ENCODE measurements around the gene ACSS1.

The ACSS1 gene

DNA sequence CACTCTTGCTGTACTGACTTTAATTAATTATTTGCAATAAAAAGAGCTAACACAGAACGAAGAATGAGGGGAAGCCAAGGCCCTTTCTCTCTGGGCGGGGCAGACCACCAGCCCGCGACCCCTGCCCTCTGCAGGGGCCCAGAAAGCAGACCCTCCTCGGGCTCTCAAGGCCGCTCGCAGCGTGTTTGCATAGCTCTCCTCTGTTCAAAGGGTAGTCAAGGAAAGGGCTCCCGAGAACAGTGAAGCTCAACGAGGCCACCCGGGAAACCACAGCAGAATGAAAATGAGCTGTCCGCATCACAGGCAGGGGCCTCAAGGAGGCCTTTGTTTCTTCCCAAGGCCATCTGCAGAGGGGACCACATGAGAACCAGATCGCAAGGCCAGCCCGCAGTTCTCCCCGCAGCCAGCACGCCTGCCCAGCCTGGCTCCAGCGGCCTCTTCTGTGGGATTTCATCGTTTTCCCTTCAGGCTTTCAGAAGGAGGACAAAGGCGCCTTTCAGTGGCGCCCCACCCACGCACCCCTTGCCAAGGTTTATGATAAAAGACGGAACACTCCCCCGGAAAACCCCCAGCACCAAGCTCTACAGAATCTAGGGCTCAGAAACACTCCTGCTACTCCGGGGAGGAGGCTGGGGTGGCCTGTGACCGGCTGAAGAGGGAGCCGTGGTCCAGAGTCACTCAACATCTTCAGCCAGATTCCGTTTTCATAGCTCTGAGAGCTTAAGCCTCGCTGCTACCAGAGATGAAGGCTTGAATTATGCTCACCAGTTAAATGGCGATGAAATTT, 25.3 kb downstream of the ACSS1 start:
- H3K4me3 ChIP-seq (ENCODE audit: low read depth in 1 of 5, low read length in 5 of 5) = peak overlapping the region in 3 of 5 donors; percentile 5 to 22 (median 22)
- peaks cover 0 to 16% (median 0%) of the 10 kb centered on the region in 5 donors for H3K36me3 ChIP-seq (ENCODE audit: control insufficient read depth in 5 of 5, insufficient read depth in 5 of 5, low read length in 5 of 5)
- peak overlapping the region in 2 of 5 donors; percentile 0 to 35 for H3K9ac ChIP-seq (ENCODE audit: low read length in 5 of 5)
- H3K27ac ChIP-seq (ENCODE audit: low read depth, low read length) = peak overlapping the region; percentile 41
- peaks cover 7 to 45% (median 44%) of the 10 kb centered on the region in 5 donors for H3K4me1 ChIP-seq (ENCODE audit: control insufficient read depth in 5 of 5, insufficient read depth in 5 of 5, low read length in 5 of 5)
- no peaks in the 10 kb centered on the region for H3K9me3 ChIP-seq (ENCODE audit: control insufficient read depth in 5 of 5, low read length in 5 of 5)
- H3K27me3 ChIP-seq (ENCODE audit: control insufficient read depth in 5 of 5, insufficient read depth in 4 of 5, low read length in 5 of 5) = no peaks in the 10 kb centered on the region

DNA sequence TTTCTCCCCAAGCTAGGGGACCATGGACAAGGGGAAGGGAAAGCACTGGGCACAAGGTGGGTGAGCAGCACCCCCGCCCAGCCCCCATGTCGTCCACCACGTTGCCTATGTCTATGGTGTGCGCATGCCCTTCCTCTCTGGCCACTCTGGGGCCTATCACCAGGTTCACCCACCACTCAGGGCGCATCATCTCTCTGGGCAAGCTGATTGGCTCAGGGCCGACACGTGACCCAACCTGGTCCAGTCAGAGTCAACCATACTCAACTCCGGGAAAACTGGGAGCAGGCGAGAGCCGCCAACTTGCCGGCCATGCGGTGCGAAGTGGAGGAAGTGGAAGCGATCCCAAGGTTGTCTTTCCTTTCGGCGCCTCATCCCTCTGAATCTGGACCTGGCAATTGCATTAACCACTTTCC, 25.9 kb downstream of the ACSS1 start:
- H3K4me3 ChIP-seq (ENCODE audit: low read depth in 1 of 5, low read length in 5 of 5) = peak overlapping the region in 1 of 5 donors; percentile 22
- no peaks in the 10 kb centered on the region for H3K27me3 ChIP-seq (ENCODE audit: control insufficient read depth in 5 of 5, insufficient read depth in 4 of 5, low read length in 5 of 5)
- no peaks in the 10 kb centered on the region for H3K9me3 ChIP-seq (ENCODE audit: control insufficient read depth in 5 of 5, low read length in 5 of 5)
- H3K4me1 ChIP-seq (ENCODE audit: control insufficient read depth in 5 of 5, insufficient read depth in 5 of 5, low read length in 5 of 5) = peaks cover 7 to 41% (median 38%) of the 10 kb centered on the region in 5 donors
- peaks cover 0 to 16% (median 0%) of the 10 kb centered on the region in 5 donors for H3K36me3 ChIP-seq (ENCODE audit: control insufficient read depth in 5 of 5, insufficient read depth in 5 of 5, low read length in 5 of 5)
- H3K27ac ChIP-seq (ENCODE audit: low read depth, low read length) = no peak overlapping the region
- H3K9ac ChIP-seq (ENCODE audit: low read length in 5 of 5) = peak overlapping the region in 1 of 5 donors; percentile 35

DNA sequence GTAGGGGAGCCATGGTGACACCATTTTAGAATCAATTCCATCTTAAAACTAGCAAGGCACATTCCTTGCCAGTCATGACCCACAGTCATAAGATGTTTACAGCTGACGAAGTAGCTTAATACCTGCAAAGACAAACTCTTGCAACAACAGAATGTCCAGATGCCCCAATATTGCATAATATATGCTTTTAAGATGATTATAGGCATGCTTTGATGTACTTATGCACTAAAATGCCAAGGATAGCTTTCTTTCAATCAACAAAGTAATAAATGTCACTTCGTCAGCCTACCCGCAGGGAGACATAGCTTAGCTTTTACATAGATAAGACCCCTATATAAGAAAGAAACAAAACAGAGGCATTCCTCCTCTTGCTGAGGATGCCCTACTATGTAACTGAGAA, 26.7 kb downstream of the ACSS1 start:
- H3K36me3 ChIP-seq (ENCODE audit: control insufficient read depth in 5 of 5, insufficient read depth in 5 of 5, low read length in 5 of 5) = peaks cover 0 to 17% (median 0%) of the 10 kb centered on the region in 5 donors
- no peak overlapping the region for H3K27ac ChIP-seq (ENCODE audit: low read depth, low read length)
- no peaks in the 10 kb centered on the region for H3K27me3 ChIP-seq (ENCODE audit: control insufficient read depth in 5 of 5, insufficient read depth in 4 of 5, low read length in 5 of 5)
- H3K4me1 ChIP-seq (ENCODE audit: control insufficient read depth in 5 of 5, insufficient read depth in 5 of 5, low read length in 5 of 5) = peaks cover 7 to 33% (median 29%) of the 10 kb centered on the region in 5 donors
- H3K9ac ChIP-seq (ENCODE audit: low read length in 5 of 5) = no peak overlapping the region
- H3K4me3 ChIP-seq (ENCODE audit: low read depth in 1 of 5, low read length in 5 of 5) = no peak overlapping the region
- no peaks in the 10 kb centered on the region for H3K9me3 ChIP-seq (ENCODE audit: control insufficient read depth in 5 of 5, low read length in 5 of 5)

DNA sequence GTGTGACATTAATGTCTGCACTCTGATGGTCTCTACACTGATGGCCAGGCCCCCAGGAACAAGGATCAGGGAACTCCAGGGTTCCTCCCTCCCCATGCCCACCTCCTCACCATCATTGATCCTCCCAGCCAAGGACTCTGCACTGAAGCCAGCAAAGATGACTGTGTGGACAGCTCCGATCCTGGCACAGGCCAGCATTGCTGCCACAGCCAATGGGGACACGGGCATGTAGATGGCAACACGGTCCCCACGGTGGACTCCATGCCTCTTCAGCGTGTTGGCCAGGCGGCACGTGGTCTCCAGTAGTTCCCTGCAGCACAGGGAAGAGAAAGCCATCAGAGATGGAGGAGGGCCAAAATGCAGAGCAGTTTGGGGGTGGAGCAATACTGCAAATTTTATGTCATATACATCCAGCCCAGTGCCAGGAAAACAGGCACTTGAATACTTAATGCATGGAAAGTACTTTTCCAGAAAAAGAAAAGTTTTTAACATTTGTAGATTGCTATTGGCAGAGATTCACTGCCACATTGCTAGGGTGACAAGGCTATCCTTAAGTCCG, 27.2 kb downstream of the ACSS1 start:
- Histone ChIP-seq H3K9ac (ENCODE audit: low read length in 5 of 5) (no peak overlapping the region), H3K4me1 (ENCODE audit: control insufficient read depth in 5 of 5, insufficient read depth in 5 of 5, low read length in 5 of 5) (peaks cover 7 to 28% (median 26%) of the 10 kb centered on the region in 5 donors), H3K4me3 (ENCODE audit: low read depth in 1 of 5, low read length in 5 of 5) (no peak overlapping the region), H3K27ac (ENCODE audit: low read depth, low read length) (no peak overlapping the region), H3K27me3 (ENCODE audit: control insufficient read depth in 5 of 5, insufficient read depth in 4 of 5, low read length in 5 of 5) (no peaks in the 10 kb centered on the region), H3K36me3 (ENCODE audit: control insufficient read depth in 5 of 5, insufficient read depth in 5 of 5, low read length in 5 of 5) (peaks cover 0 to 22% (median 0%) of the 10 kb centered on the region in 5 donors), H3K9me3 (ENCODE audit: control insufficient read depth in 5 of 5, low read length in 5 of 5) (no peaks in the 10 kb centered on the region)

DNA sequence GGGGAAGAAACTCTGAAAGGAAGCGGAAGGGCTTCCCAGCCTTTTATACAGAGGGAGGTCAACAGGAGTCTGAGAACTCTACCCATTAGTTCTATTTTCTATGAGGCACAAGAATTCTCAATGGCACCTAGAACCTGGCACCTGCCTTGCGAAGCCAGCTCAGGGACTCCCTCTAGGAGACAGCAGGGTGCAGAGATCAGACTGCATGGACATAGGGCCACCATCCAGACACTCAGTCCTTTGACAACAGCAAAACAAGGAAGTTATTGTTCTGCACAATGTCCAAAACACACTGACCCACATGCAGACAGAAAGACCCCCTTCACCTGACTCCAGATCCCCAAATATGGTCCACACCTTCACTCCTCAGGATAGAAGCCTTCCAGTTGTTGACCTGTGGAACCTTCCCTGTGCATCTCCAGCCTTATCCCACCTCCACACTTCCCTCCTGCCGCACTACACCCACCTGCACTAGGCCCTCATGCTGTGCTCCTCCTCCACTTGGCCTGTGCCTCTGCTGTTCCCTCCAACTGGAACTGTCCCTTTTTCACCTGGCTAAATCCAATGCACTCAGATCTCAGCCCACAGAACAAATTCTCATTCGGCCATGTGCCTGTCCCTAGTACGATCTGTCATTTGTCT, 27.8 kb downstream of the ACSS1 start:
- no peaks in the 10 kb centered on the region for H3K9me3 ChIP-seq (ENCODE audit: control insufficient read depth in 5 of 5, low read length in 5 of 5)
- peaks cover 7 to 27% (median 24%) of the 10 kb centered on the region in 5 donors for H3K4me1 ChIP-seq (ENCODE audit: control insufficient read depth in 5 of 5, insufficient read depth in 5 of 5, low read length in 5 of 5)
- H3K27me3 ChIP-seq (ENCODE audit: control insufficient read depth in 5 of 5, insufficient read depth in 4 of 5, low read length in 5 of 5) = no peaks in the 10 kb centered on the region
- no peak overlapping the region for H3K9ac ChIP-seq (ENCODE audit: low read length in 5 of 5)
- peaks cover 0 to 23% (median 0%) of the 10 kb centered on the region in 5 donors for H3K36me3 ChIP-seq (ENCODE audit: control insufficient read depth in 5 of 5, insufficient read depth in 5 of 5, low read length in 5 of 5)
- no peak overlapping the region for H3K27ac ChIP-seq (ENCODE audit: low read depth, low read length)
- H3K4me3 ChIP-seq (ENCODE audit: low read depth in 1 of 5, low read length in 5 of 5) = no peak overlapping the region

DNA sequence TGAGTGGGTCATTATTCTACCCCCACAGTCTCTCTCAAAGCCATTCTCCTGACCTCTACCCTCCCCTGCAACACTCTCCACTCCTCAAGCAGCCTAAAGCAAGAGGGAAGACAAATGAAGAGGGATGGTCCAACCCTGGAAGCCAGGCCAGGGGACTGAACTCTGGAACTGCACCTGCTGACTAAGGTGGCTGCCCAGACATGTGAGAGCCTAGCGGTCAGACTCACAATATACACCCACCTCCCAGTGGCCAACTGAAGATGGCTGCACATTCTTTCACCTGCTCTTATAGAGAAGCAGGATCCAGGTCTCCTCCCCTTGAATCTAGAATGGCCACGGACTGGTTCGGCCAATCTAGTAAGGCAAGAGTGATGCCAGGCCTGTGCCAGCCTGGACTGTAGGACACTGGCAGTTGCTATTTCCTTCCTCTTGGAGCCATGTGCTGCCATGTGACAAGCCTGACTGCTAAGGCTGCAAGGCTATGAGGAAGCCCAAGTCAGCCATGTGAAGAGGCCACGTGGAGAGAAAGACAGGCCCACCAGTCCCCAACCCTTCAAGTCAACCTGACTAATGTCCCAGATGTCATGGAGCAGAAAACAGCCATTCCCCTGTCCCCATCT, 31.8 kb downstream of the ACSS1 start:
- H3K9ac ChIP-seq (ENCODE audit: low read length in 5 of 5) = no peak overlapping the region
- H3K9me3 ChIP-seq (ENCODE audit: control insufficient read depth in 5 of 5, low read length in 5 of 5) = no peaks in the 10 kb centered on the region
- H3K4me1 ChIP-seq (ENCODE audit: control insufficient read depth in 5 of 5, insufficient read depth in 5 of 5, low read length in 5 of 5) = peaks cover 0 to 5% (median 0%) of the 10 kb centered on the region in 5 donors
- H3K27ac ChIP-seq (ENCODE audit: low read depth, low read length) = no peak overlapping the region
- H3K36me3 ChIP-seq (ENCODE audit: control insufficient read depth in 5 of 5, insufficient read depth in 5 of 5, low read length in 5 of 5) = peaks cover 0 to 38% (median 9%) of the 10 kb centered on the region in 5 donors
- H3K27me3 ChIP-seq (ENCODE audit: control insufficient read depth in 5 of 5, insufficient read depth in 4 of 5, low read length in 5 of 5) = no peaks in the 10 kb centered on the region
- H3K4me3 ChIP-seq (ENCODE audit: low read depth in 1 of 5, low read length in 5 of 5) = no peak overlapping the region

DNA sequence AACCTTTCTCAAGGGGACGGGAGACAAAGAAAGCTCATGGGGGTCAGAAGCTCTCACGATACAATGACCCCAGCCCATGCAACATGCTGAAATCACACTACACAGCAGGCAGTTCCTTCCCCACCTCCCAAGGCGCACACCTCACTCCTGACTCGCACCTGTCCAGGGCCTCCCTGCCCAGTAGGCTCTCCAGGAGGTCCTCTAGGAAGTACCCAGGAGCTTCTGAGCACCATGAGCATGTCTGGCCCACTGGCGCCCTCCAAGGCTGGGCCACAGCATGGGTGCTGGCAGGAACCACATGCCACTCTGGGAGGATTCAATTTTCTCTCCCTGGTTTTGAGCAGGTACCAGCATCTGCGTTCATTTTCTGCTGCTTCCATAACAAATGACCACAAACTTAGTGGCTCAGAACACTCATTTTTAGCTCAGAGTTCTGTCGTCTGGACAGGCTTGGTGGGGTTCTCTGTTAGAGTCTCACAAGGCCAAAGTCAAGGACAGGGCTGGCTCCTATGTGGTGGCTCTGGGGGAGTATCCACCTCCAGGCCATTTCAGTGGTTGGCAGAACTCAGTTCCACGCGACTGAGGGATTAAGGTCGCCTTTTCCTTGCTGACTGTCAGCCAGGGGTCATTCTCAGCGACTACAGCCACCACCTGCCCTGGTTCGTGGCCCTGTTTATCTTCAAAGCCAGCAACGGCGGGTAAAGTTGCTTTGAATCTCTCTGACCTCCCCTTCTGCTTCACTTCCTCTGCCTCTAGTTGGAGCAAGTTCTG, 32.7 kb downstream of the ACSS1 start:
- Histone ChIP-seq H3K9ac (ENCODE audit: low read length in 5 of 5) (no peak overlapping the region), H3K4me1 (ENCODE audit: control insufficient read depth in 5 of 5, insufficient read depth in 5 of 5, low read length in 5 of 5) (peaks cover 0 to 5% (median 0%) of the 10 kb centered on the region in 5 donors), H3K9me3 (ENCODE audit: control insufficient read depth in 5 of 5, low read length in 5 of 5) (no peaks in the 10 kb centered on the region), H3K27ac (ENCODE audit: low read depth, low read length) (no peak overlapping the region), H3K27me3 (ENCODE audit: control insufficient read depth in 5 of 5, insufficient read depth in 4 of 5, low read length in 5 of 5) (no peaks in the 10 kb centered on the region), H3K4me3 (ENCODE audit: low read depth in 1 of 5, low read length in 5 of 5) (no peak overlapping the region), H3K36me3 (ENCODE audit: control insufficient read depth in 5 of 5, insufficient read depth in 5 of 5, low read length in 5 of 5) (peaks cover 0 to 39% (median 16%) of the 10 kb centered on the region in 5 donors)

DNA sequence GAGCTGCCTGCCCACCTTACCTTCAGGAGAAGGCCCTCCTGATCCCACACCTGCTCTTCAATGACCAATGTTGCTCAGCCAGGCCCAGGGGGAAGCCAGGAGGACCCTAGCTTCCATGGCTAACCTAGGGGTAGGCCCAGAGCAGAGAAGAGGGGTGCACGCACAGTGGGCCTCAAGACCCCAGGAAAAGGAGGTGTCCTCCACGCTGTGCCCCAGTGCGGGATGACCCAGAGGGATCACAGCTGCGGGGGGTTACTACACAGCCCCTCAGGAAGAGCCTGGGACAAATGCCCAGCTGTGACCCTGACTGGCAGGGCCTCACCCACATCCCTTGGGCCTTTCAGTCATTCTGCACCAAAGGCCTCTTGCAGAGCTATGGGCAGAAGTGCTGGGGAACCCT, 33.8 kb downstream of the ACSS1 start:
- Histone ChIP-seq H3K4me1 (ENCODE audit: control insufficient read depth in 5 of 5, insufficient read depth in 5 of 5, low read length in 5 of 5) (peaks cover 0 to 5% (median 0%) of the 10 kb centered on the region in 5 donors), H3K27me3 (ENCODE audit: control insufficient read depth in 5 of 5, insufficient read depth in 4 of 5, low read length in 5 of 5) (no peaks in the 10 kb centered on the region), H3K9me3 (ENCODE audit: control insufficient read depth in 5 of 5, low read length in 5 of 5) (no peaks in the 10 kb centered on the region), H3K36me3 (ENCODE audit: control insufficient read depth in 5 of 5, insufficient read depth in 5 of 5, low read length in 5 of 5) (peaks cover 0 to 37% (median 17%) of the 10 kb centered on the region in 5 donors), H3K4me3 (ENCODE audit: low read depth in 1 of 5, low read length in 5 of 5) (no peak overlapping the region), H3K9ac (ENCODE audit: low read length in 5 of 5) (no peak overlapping the region), H3K27ac (ENCODE audit: low read depth, low read length) (no peak overlapping the region)

DNA sequence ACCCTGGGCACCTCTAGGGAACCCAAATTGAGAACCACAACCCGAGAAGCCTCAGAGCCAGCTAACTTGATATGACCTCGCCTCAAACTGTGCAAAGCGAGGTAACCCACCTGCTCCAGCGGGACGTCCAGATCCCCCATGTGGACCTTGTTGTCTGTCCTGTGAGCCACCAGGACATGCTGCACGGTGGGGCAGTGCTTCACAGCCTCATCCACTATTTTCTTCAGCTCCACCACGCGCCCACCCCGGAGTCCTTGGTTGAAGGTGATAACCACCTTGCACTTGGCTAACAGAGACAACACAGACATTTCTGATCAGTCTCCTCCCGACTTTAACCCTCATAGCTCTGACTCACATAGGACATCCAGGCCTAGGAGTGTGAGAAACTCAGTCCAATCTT, 34.6 kb downstream of the ACSS1 start:
- Histone ChIP-seq H3K9ac (ENCODE audit: low read length in 5 of 5) (no peak overlapping the region), H3K4me3 (ENCODE audit: low read depth in 1 of 5, low read length in 5 of 5) (no peak overlapping the region), H3K9me3 (ENCODE audit: control insufficient read depth in 5 of 5, low read length in 5 of 5) (no peaks in the 10 kb centered on the region), H3K36me3 (ENCODE audit: control insufficient read depth in 5 of 5, insufficient read depth in 5 of 5, low read length in 5 of 5) (peaks cover 0 to 43% (median 19%) of the 10 kb centered on the region in 5 donors), H3K27ac (ENCODE audit: low read depth, low read length) (no peak overlapping the region), H3K27me3 (ENCODE audit: control insufficient read depth in 5 of 5, insufficient read depth in 4 of 5, low read length in 5 of 5) (no peaks in the 10 kb centered on the region), H3K4me1 (ENCODE audit: control insufficient read depth in 5 of 5, insufficient read depth in 5 of 5, low read length in 5 of 5) (peaks cover 0 to 5% (median 0%) of the 10 kb centered on the region in 5 donors)
